ENCODE results near the gene TMC5.

TMC5 gene

GRCh38 chr16:19458722-19459379 is 41.2 kb downstream of the TMC5 start:
- POLR2A ChIA-PET (ENCODE audit: low non-redundant PET) = no interaction called here
- TF ChIP-seq CTCF (conservative IDR thresholded peaks at IDR 0.05; ENCODE audit: low read depth) = no peak
- H3K27ac ChIP-seq = no peak overlapping the region
- DNase-seq (ENCODE audit: low spot score) = no peak
- CTCF ChIA-PET = no interaction called here

- no peak for TF ChIP-seq CTCF (conservative IDR thresholded peaks at IDR 0.05; ENCODE audit: low read depth)
- H3K27ac ChIP-seq = no peak overlapping the region
- no peak for DNase-seq (ENCODE audit: low spot score)
- POLR2A ChIA-PET (ENCODE audit: low non-redundant PET) = no interaction called here
- CTCF ChIA-PET = interaction anchor here (0.6 to 0.9 kb wide), 2 partner anchors 27 to 107 kb away, joined by 4 to 6 read pairs; no protein-coding TSS in a partner anchor
These were observed 42.7 kb downstream of the TMC5 start for GRCh38 chr16:19460397-19460796.

- peak; percentile 34 for DNase-seq (ENCODE audit: low spot score)
- ChIA-PET POLR2A (ENCODE audit: low non-redundant PET) (no interaction called here), CTCF (no interaction called here)
- no peak overlapping the region for H3K27ac ChIP-seq
- no peak for TF ChIP-seq CTCF (conservative IDR thresholded peaks at IDR 0.05; ENCODE audit: low read depth)
These were observed 46.0 kb downstream of the TMC5 start for GRCh38 chr16:19463468-19464315.

- no peak for DNase-seq (ENCODE audit: low spot score)
- TF ChIP-seq CTCF (conservative IDR thresholded peaks at IDR 0.05; ENCODE audit: low read depth) = no peak
- H3K27ac ChIP-seq = no peak overlapping the region
- ChIA-PET CTCF (no interaction called here), POLR2A (ENCODE audit: low non-redundant PET) (no interaction called here)
These were observed 50.6 kb downstream of the TMC5 start for GRCh38 chr16:19468300-19468699.

GRCh38 chr16:19472482-19472881 is 54.8 kb downstream of the TMC5 start:
- ChIA-PET CTCF (no interaction called here), POLR2A (ENCODE audit: low non-redundant PET) (no interaction called here)
- no peak for TF ChIP-seq CTCF (conservative IDR thresholded peaks at IDR 0.05; ENCODE audit: low read depth)
- no peak overlapping the region for H3K27ac ChIP-seq
- DNase-seq (ENCODE audit: low spot score) = no peak

GRCh38 chr16:19474617-19475016 is 56.9 kb downstream of the TMC5 start:
- ChIA-PET CTCF (no interaction called here), POLR2A (ENCODE audit: low non-redundant PET) (no interaction called here)
- no peak for TF ChIP-seq CTCF (conservative IDR thresholded peaks at IDR 0.05; ENCODE audit: low read depth)
- no peak for DNase-seq (ENCODE audit: low spot score)
- no peak overlapping the region for H3K27ac ChIP-seq

Data from RWPE1 (cell line).